B cell (primary cell): ENCODE data around the gene TCERG1L. TPM values are rescaled to one million over a fixed set of nuclear protein-coding genes. Genes with fewer than 3 reads are reported as not detected.

Experiments used
- ATAC-seq: fragments of 200-7000 bp; cut with Tn5 transposase; one replicate; pipeline ENCODE4 v1.10.0; 2021; ENCODE audit warnings: low read depth, mild to moderate bottlenecking, moderate number of reproducible peaks, moderate library complexity
- CTCF ChIA-PET: fragments of 350-600 bp; sonication (Branson Sonifier 250); formaldehyde crosslinking; loops from one replicate; lab custom pipeline; 2021; ENCODE audit warnings: antibody characterized with exemption, inconsistent platforms; lab: Charles Lee
- POLR2A ChIA-PET: fragments of 350-600 bp; sonication (Branson Sonifier 250); formaldehyde crosslinking; loops from one replicate; lab custom pipeline; 2021; ENCODE audit warnings: antibody characterized with exemption; lab: Charles Lee
- DNase-seq: peaks from one replicate; pipeline ENCODE4 v3.0.0; 2013
- H2AFZ ChIP-seq: 2 replicates; pipeline ENCODE4 v1.6.1; 2012; ENCODE audit warnings: mild to moderate bottlenecking, low read depth, low read length; ENCODE audit not compliant: insufficient read depth, poor library complexity, severe bottlenecking
- H3K27ac ChIP-seq, 2 donors: 1 replicate in 1 of 2; 2 replicates in 1 of 2; pipeline ENCODE4 v1.5.1; 2012 to 2013; ENCODE audit warnings: low read length in 2 of 2, mild to moderate bottlenecking in 2 of 2, moderate library complexity in 1 of 2
- H3K27me3 ChIP-seq, 4 experiments: fragments of 200-600 bp in 1 of 4; sonication (generic) in 1 of 4; replicated peaks in 1 of 4; 1 replicate in 2 of 4; 2 replicates in 2 of 4; pipeline versions ENCODE4 v1.6.1 to v1.7.0; 2013 to 2016; ENCODE audit warnings: low read length in 3 of 4, mild to moderate bottlenecking in 2 of 4, mixed read lengths in 1 of 4, moderate library complexity in 1 of 4; ENCODE audit not compliant: insufficient read depth in 4 of 4, control insufficient read depth in 3 of 4; ENCODE audit errors: control extremely low read depth in 1 of 4
- H3K36me3 ChIP-seq, 2 experiments: replicated peaks in 1 of 2; 1 replicate in 1 of 2; 2 replicates in 1 of 2; pipeline versions ENCODE4 v1.6.1 to v1.7.1; 2013; ENCODE audit warnings: low read length in 1 of 2; ENCODE audit not compliant: insufficient read depth in 2 of 2, control insufficient read depth in 1 of 2; ENCODE audit errors: control extremely low read depth in 1 of 2, extremely low read depth in 1 of 2
- H3K4me1 ChIP-seq, 2 donors: fragments of 200-600 bp in 1 of 2; sonication (generic) in 1 of 2; 1 replicate in 1 of 2; 2 replicates in 1 of 2; pipeline versions ENCODE4 v1.5.1 to v1.6.1; 2013 to 2017; ENCODE audit warnings: low read length in 2 of 2; ENCODE audit not compliant: control insufficient read depth in 2 of 2, insufficient read depth in 2 of 2
- H3K4me2 ChIP-seq: replicated peaks from 2 replicates; pipeline ENCODE3; 2012; ENCODE audit warnings: mild to moderate bottlenecking, low read depth, low read length; ENCODE audit not compliant: poor library complexity, severe bottlenecking
- H3K4me3 ChIP-seq, 5 experiments: fragments of 200-600 bp in 1 of 5; sonication (generic) in 1 of 5; 1 replicate in 3 of 5; 2 replicates in 2 of 5; pipeline versions ENCODE4 v1.5.1 to v1.7.0; 2011 to 2016; ENCODE audit warnings: low read length in 4 of 5, mild to moderate bottlenecking in 4 of 5, low read depth in 2 of 5, control low read depth in 1 of 5, moderate library complexity in 1 of 5; ENCODE audit not compliant: insufficient read depth in 1 of 5; ENCODE audit errors: control extremely low read depth in 1 of 5, extremely low read depth in 1 of 5
- H3K79me2 ChIP-seq: fragments of 200-600 bp; sonication (generic); one replicate; pipeline ENCODE4 v1.6.0; 2016; ENCODE audit warnings: low read length; ENCODE audit not compliant: control insufficient read depth, insufficient read depth
- H3K9ac ChIP-seq: fragments of 200-600 bp; sonication (generic); 2 replicates; pipeline ENCODE4 v1.6.1; 2017; ENCODE audit warnings: mild to moderate bottlenecking, low read length, moderate library complexity
- H3K9me3 ChIP-seq, 3 donors: one replicate each; pipeline versions ENCODE4 v1.6.1 to v1.7.1; 2013; ENCODE audit warnings: low read length in 2 of 3; ENCODE audit not compliant: control insufficient read depth in 2 of 3, insufficient read depth in 1 of 3; ENCODE audit errors: control extremely low read depth in 1 of 3
- H4K20me1 ChIP-seq: 2 replicates; pipeline ENCODE4 v1.6.0; 2012; ENCODE audit warnings: mild to moderate bottlenecking, low read length; ENCODE audit not compliant: insufficient read depth, control insufficient read depth, poor library complexity, severe bottlenecking
- H3K27ac Mint-ChIP-seq: one replicate; pipeline ENCODE4 v1.8.0; 2021; ENCODE audit warnings: mixed read lengths
- H3K27me3 Mint-ChIP-seq: one replicate; pipeline ENCODE4 v1.8.0; 2021; ENCODE audit warnings: mixed read lengths
- H3K4me1 Mint-ChIP-seq: one replicate; pipeline ENCODE4 v1.8.0; 2021; ENCODE audit warnings: mixed read lengths
- H3K4me3 Mint-ChIP-seq: one replicate; pipeline ENCODE4 v1.8.0; 2021; ENCODE audit warnings: mixed read lengths
- H3K9me3 Mint-ChIP-seq: one replicate; pipeline ENCODE4 v1.8.0; 2022; ENCODE audit warnings: mixed read lengths; ENCODE audit not compliant: insufficient read depth
- EZH2 ChIP-seq: IDR thresholded peaks from 2 replicates; pipeline ENCODE4 v1.6.1; 2012; ENCODE audit warnings: borderline replicate concordance, low read depth, mild to moderate bottlenecking, moderate library complexity, low read length; ENCODE audit not compliant: insufficient read depth, poor library complexity, severe bottlenecking
- WGBS: methylation state at CpG from one replicate; pipeline ENCODE4 v1.1.5; 2013; ENCODE audit warnings: missing lambda C conversion rate; ENCODE audit not compliant: insufficient coverage; 5-methylcytosine and 5-hydroxymethylcytosine counted together
- intact Hi-C: fragments of 100-400 bp; cut with micrococcal nuclease; formaldehyde crosslinking; loops from one replicate; pipeline ENCODE4 v1.10.0; 2022
- polyA plus RNA-seq: library from polyadenylated mRNA; depleted of rRNA; stranded (reverse); fragments of >200 nt; gene quantifications from 2 replicates; pipeline ENCODE4 v1.2.3, GENCODE V29; 2012
- total RNA-seq, 2 donors: library from RNA; stranded (reverse); fragments of 120-200 nt in 1 of 2; gene quantifications; 1 replicate in 1 of 2; 2 replicates in 1 of 2; pipeline versions ENCODE4 v1.2.3 to v1.2.4, GENCODE V29; 2013 to 2022
- TF ChIP-seq, protein P1 (sequence below): fragments of 200-600 bp; IDR thresholded peaks from one replicate; pipeline ENCODE4 v1.8.0; 2022; ENCODE audit warnings: antibody characterized with exemption, mild to moderate bottlenecking

Gene TCERG1L
- total and polyA plus RNA-seq, 2 donors (not counting 1 experiment from before 2014, with no cell fraction given), result 0.10 TPM; not detected in 1

DNA sequence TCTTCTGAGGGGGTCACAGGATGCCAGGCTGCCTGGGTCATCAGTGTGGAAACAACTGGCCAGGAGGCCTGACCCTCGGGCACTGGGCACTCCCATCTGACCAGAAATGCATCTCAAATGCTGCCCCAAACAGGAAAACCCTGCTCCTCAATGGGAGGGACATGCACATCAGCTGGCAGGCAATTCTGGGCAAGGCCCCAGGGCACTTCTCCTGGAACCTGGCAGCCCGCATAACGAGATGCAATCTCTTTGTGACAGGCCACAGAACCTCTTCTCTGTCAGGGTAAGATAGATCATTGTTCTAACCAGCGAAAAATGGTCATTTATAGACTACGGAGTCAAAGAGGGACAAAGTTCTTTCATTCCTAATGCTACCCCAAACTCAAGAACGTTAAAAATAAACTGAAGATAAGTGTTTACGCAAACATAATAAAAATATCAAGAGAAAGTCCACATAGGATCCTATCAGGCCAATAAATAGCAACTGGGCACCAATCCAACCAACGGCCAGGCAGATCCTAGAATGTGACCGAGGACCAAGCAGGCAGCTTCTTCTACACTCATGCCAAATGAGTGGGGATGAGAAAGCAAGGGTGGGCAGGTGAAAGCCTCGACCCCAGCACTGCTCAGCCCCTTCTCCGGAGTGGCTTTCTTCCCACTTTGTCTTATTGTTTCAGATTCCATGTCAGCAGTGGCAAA lies 212.3 kb downstream of the TCERG1L start:
- Mint-ChIP-seq H3K27me3 (no peaks in the 10 kb centered on the region), H3K4me1 (no peaks in the 10 kb centered on the region), H3K4me3 (no peak overlapping the region), H3K27ac (no peak overlapping the region), H3K9me3 (no peaks in the 10 kb centered on the region)
- H3K36me3 ChIP-seq, result no peaks in the 10 kb centered on the region
- WGBS, result 88% methylated on average over 9 of the region's 11 CpGs
- no peak overlapping the region for H3K27ac ChIP-seq
- H3K4me1 ChIP-seq, result no peaks in the 10 kb centered on the region
- ATAC-seq (no peak), DNase-seq (no peak)
- POLR2A ChIA-PET, result no interaction called here
- H3K4me2 ChIP-seq, result no peak overlapping the region
- H2AFZ ChIP-seq, result no peak overlapping the region
- no peak overlapping the region for H3K9ac ChIP-seq
- H3K9me3 ChIP-seq, result peaks cover 0 to 7% (median 0%) of the 10 kb centered on the region in 3 donors
- no peaks in the 10 kb centered on the region for H3K27me3 ChIP-seq
- no peak overlapping the region for H3K4me3 ChIP-seq
- no peaks in the 10 kb centered on the region for H3K79me2 ChIP-seq
- TF ChIP-seq, protein P1, sequence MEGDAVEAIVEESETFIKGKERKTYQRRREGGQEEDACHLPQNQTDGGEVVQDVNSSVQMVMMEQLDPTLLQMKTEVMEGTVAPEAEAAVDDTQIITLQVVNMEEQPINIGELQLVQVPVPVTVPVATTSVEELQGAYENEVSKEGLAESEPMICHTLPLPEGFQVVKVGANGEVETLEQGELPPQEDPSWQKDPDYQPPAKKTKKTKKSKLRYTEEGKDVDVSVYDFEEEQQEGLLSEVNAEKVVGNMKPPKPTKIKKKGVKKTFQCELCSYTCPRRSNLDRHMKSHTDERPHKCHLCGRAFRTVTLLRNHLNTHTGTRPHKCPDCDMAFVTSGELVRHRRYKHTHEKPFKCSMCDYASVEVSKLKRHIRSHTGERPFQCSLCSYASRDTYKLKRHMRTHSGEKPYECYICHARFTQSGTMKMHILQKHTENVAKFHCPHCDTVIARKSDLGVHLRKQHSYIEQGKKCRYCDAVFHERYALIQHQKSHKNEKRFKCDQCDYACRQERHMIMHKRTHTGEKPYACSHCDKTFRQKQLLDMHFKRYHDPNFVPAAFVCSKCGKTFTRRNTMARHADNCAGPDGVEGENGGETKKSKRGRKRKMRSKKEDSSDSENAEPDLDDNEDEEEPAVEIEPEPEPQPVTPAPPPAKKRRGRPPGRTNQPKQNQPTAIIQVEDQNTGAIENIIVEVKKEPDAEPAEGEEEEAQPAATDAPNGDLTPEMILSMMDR, result no peak
- no peak for TF ChIP-seq EZH2
- no peaks in the 10 kb centered on the region for H4K20me1 ChIP-seq
- CTCF ChIA-PET, result no interaction called here
- intact Hi-C loops, result no loop called here

DNA sequence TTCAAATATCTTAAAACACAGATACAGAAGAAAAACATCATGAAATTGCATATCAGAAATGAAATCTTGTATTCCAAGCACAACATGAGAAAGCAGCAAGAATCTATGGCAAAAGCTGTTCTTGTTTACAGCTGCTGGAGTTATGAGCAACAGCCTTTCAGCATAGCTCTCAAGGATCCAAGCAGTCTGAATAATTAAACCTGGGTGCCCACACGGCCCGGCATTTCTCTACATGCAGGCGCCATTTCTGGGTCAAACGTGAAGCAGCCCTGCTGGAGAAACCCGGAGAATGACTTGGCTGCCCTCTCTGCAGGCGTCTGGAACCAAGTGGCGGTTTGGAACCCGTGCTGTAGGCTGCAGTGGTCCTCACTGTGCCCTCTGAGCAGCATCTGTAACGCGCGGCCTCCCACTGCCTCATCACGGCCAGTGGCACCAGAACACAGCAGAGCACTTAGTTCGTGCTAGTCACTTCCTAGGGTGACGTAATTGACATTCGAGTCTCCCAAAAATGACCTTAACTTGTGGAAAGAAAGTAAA lies 213.0 kb downstream of the TCERG1L start:
- Mint-ChIP-seq H3K9me3 (no peaks in the 10 kb centered on the region), H3K27ac (no peak overlapping the region)
- intact Hi-C loops, result no loop called here

More for the DNA sequence above, 213.0 kb downstream of the TCERG1L start:
- Histone ChIP-seq H2AFZ (no peak overlapping the region), H3K36me3 (no peaks in the 10 kb centered on the region), H3K27ac (no peak overlapping the region), H3K4me1 (no peaks in the 10 kb centered on the region), H3K4me3 (no peak overlapping the region), H3K27me3 (no peaks in the 10 kb centered on the region), H3K4me2 (no peak overlapping the region), H3K9ac (no peak overlapping the region), H4K20me1 (no peaks in the 10 kb centered on the region), H3K79me2 (no peaks in the 10 kb centered on the region), H3K9me3 (peaks cover 0 to 13% (median 0%) of the 10 kb centered on the region in 3 donors)
- no peaks in the 10 kb centered on the region for H3K4me1 Mint-ChIP-seq
- no peak for ATAC-seq
- H3K4me3 Mint-ChIP-seq, result no peak overlapping the region
- H3K27me3 Mint-ChIP-seq, result no peaks in the 10 kb centered on the region
- ChIA-PET POLR2A (no interaction called here), CTCF (no interaction called here)
- TF ChIP-seq EZH2, result no peak
- DNase-seq, result no peak
- WGBS, result 90% methylated on average over 14 of the region's 15 CpGs
